ENCODE measurements around the gene MARCHF10.
"Not testable (repeated sequence)": the region's sequence is repeated elsewhere in the genome, so short reads cannot be mapped to it uniquely, and the experiment has no call there.

The MARCHF10 gene, protein sequence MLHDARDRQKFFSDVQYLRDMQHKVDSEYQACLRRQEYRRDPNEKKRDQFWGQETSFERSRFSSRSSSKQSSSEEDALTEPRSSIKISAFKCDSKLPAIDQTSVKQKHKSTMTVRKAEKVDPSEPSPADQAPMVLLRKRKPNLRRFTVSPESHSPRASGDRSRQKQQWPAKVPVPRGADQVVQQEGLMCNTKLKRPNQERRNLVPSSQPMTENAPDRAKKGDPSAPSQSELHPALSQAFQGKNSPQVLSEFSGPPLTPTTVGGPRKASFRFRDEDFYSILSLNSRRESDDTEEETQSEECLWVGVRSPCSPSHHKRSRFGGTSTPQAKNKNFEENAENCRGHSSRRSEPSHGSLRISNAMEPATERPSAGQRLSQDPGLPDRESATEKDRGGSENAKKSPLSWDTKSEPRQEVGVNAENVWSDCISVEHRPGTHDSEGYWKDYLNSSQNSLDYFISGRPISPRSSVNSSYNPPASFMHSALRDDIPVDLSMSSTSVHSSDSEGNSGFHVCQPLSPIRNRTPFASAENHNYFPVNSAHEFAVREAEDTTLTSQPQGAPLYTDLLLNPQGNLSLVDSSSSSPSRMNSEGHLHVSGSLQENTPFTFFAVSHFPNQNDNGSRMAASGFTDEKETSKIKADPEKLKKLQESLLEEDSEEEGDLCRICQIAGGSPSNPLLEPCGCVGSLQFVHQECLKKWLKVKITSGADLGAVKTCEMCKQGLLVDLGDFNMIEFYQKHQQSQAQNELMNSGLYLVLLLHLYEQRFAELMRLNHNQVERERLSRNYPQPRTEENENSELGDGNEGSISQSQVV

DNA sequence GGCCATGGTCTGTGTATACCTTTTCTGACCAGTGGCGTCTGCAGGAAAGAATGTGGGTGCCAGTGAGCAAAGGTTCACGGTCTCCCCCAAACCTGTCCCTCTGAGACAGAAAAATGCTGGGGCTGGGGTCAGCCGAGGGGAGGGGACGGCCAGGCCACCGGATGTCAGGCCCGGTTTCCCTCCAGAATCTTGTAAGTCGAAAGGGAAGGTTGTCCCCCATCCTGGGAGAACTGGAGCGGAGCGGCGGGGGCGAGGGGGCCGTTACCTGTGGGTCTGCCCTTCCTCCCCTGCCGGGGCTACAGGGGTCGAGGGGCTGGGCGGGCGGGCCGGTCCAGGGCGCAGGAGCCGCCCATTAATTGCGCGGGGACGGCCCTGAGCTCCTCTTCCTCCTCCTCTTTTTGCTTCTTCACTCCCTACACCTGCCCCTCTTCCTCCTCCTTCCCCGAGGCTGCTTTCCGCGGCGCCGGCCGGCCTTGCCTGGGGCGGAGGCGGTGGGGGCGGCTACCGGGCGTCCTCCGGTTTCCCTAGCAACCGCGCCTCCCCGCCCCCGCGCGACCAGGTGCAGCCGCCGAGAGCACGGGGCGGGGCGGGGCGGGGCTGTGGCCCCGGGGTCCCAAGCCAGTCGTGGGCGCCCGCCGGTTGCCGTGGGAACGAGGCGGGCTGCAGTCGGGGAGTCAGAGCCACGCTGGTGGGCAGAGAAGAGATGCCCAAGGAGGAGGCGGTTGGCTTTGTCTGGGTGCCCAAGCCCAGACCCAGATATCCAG is at the start of gene MARCHF10:
TSS of gene MARCHF10 (minus strand) at position 503 of the 764 bp plus-strand sequence. CDS start 6,579 bp downstream, outside the sequence.
- no peak for DNase-seq

DNA sequence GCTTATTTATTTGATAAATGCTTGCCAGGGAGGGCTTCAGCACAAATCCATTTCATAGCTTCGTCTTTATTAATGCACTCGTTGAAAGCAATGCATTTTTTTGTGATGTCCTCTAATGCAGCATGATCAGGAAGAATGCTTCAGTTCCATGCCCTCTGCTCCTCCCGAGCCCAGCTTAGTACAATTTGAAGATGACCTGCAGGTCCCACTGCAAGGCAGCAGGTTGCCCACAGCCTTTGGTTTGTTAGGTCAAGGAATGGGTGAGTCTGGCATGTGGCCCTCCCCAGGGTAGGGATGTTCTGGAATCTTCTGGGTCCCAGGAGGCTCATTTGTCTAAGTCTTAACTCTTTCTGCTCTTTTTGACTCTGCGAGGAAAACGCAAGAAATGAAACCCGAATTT is 49.4 kb upstream of the MARCHF10 start:
- DNase-seq = no peak

DNA sequence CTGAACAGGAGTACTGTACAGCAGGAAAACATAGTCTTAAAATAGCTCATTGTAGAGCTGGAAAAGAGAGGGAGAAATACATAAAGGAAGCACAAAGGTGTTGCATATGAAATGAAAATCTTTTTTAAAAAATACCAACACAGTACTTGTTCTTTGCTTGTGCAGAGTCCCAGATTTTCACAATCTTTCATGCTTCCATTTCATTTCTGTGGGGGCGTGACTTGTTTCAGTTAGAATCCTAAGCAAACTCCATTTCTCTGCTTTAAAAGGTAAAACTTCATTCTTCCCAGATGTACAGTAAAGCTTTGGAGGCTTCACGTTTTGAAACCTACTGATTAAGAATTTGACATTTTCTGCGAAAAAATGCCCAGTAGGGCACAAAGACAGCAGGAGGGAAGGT is 48.5 kb upstream of the MARCHF10 start:
- no peak for DNase-seq

DNA sequence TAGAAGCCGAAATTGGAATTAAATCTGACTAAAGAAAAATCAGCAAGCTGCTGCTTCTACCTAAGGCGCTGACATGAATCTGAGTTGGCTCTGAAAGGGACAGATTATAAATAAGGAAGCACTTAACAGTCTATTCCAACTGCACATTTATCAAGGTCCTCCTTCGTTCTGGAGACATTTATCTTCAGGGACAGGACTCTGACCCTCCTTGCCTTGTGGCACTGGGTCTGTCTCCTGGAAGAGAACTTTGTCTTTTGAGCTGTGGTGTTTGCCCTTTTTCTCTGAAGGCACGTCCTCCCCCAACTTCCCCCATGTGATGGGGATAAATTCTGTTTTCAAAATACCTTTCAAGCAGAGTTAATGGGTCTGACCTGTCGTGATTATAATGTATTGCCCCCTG is 47.0 kb upstream of the MARCHF10 start:
- no peak for DNase-seq

DNA sequence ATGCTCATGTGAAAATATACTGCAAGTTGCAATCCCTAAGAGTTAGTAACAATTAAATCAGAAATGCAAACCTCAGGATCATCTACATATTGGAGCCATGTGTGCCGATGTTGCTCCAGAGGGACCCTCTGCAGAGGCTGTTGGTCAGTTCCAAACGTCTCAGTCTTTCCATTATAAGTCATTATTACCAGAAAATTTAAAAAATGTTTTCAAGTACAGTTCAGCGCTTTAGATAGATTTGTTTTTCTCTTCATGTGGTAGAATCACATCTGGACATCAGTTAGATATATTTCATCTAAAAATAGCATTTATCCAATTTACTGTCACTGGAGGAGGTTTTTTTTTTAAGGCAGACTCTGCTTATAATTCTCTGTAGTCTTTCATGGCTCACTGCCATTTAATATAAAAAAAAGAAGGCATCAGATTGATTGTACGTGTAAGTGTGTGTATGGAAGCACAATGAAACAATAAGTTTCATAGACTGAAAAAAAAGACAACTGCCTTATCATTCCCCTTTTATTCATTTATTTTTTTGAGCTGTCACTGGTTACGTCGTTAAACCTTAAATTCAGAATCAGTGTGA is 46.1 kb upstream of the MARCHF10 start:
- no peak for DNase-seq

DNA sequence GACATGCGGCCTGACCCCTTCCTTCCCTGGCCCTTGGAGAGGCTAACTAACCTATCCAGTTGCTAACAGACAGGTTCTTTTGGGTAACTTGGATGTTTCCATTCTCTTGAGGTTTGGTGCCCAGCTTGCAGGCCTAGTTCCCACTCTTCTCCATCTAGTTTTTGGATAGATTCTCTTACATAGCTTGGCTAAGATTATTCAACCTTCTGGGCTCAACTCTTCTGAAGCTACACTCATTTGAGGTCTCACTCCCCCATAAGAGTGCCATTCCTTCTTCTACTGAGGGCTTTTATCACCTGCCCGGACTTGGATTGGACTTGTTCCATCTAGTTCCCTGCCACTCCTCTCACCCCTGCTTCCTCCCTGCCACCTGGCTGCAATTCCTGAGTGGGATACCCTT is 44.1 kb upstream of the MARCHF10 start:
- no peak for DNase-seq

DNA sequence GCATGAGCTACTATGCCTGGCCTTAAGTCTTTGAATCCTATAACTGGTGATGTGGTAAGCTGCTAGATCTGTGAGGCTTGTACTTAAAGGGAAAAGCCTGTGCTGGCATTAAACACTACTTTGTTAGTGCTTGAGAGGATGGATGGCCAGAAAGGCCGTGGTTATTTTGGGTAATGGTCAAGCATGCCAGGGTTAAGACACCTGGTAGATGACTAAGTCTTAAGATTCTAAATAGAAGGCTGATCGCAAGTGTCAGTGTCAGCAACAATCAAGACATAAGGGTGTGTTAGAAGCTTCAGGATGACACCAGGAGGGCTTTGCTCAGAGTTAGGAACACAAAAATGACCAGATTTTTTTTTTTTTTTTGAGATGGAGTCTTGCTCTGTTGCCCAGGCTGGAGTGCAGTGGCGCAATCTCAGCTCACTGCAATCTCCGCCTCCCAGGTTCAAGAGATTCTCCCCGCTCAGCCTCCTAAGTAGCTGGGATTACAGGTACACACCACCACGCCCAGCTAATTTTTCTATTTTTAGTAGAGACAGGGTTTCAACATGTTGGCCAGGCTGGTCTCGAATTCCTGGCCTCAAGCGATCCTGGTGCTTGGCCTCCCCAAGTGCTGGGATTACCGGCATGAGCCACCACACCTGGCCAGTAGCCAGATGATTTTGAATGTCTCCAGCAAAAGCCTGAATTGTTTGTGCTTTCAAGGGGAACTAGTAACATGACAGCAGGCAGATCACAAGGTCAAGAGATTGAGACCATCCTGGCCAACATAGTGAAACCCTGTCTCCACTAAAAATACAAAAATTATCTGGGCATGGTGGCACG is 41.7 kb upstream of the MARCHF10 start:
- DNase-seq = not testable (repeated sequence)

DNA sequence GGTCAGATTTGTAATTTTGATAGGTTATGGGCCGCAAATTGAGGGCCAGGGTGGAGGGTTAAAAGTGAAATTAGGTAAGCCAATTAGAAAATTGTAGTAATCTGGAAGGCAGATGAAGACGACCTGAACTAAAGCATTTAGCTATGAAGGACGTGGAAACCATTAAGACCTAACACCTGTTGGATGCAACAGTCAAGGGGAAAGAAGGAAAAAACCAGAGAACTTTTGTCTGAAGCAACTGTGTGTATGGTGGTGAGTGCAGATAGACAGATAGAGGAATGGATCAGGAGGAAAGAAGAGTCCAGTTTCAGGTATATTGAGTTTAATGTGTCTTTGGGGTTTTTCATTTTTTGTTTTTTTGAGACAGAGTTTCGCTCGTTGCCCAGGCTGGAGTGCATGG is 40.2 kb upstream of the MARCHF10 start:
- DNase-seq = no peak

DNA sequence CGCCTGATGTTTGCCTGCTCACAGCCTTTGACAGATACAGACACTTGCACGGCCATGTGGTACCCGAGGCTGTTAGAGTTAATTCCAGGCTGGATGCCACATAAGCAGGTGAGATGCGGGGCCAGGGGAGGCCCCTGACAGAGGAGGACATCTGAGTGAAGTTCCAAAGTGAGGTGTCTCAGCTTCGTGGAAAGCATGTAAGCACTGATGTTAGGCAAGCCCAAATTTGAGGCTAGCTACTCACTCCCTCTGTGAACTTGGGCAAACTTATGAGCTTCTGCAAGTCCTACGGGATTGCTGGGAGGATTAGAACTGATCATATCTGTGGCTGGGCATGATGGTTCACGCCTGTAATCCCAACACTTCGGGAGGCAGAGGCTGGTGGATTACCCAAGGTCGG is 39.3 kb upstream of the MARCHF10 start:
- no peak for DNase-seq

DNA sequence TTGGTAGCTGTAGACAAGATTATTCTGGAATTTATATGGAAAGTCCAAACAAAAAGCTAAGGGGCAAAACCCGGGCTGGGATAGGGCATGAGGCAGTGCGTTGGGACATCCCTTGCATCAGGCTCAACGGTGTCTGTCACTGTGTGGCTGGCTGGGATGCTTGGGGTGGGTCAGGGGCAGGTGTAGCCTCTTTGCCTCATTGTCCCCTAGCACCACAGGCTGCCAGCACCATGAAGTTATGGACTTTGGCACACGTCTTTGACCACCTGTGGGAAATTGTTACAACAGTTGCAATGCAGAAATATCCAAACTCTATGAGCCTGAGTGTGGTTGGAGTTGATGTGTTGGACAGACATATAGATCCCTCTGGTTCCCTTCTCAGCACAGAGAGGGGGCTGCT is 32.8 kb upstream of the MARCHF10 start:
- DNase-seq = no peak

DNA sequence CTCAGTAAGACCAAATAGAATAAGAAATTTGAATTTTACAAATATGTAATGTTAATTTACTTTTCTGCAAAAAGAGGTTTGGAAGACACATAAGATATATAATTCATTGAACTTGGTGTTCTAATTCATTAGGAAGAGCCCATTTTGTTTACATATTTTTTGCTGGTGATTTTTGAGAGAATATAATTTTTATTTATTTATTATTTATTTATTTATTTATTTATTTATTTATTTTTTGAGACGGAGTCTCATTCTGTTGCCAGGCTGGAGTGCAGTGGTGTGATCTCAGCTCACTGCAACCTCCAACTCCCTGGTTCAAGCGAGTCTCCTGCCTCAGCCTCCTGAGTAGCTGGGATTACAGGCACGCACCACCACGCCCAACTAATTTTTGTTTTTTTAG is 25.7 kb upstream of the MARCHF10 start:
- not testable (repeated sequence) for DNase-seq

DNA sequence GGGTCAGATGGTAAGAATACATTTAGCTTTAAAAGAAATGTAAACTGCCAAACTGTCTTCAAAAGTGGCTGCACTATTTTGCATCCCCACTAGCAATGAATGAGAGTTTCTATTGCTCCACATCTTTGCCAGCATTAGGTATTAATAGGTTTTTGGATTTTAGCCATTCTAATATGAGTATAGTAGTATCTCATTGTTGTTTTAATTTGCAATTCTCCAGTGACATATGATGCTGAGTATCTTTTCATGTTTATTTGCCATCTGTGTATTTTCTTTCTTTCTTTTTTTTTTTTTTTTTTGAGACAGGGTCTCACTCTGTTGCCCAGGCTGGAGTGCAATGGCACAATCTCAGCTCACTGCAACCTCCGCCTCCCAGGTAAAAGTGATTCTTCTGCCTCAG is 24.3 kb upstream of the MARCHF10 start:
- no peak for DNase-seq

DNA sequence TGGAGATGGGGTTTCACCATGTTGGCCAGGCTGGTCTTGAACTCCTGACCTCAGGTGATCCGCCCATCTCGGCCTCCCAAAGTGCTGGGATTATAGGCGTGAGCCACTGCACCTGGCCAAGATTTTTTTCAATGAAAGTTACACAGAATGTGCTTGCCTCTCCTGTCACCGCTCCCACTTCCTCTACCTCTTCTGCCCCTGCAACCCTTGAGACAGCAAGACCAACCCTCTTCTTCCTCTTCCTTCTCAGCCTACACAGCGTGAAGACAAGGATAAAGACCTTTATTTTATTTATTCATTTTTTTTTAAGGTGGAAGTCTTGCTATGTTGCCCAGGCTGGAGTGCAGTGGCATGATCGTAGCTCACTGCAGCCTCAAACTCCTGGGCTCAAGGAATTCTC is 23.0 kb upstream of the MARCHF10 start:
- peak; percentile 25 to 38 for DNase-seq

DNA sequence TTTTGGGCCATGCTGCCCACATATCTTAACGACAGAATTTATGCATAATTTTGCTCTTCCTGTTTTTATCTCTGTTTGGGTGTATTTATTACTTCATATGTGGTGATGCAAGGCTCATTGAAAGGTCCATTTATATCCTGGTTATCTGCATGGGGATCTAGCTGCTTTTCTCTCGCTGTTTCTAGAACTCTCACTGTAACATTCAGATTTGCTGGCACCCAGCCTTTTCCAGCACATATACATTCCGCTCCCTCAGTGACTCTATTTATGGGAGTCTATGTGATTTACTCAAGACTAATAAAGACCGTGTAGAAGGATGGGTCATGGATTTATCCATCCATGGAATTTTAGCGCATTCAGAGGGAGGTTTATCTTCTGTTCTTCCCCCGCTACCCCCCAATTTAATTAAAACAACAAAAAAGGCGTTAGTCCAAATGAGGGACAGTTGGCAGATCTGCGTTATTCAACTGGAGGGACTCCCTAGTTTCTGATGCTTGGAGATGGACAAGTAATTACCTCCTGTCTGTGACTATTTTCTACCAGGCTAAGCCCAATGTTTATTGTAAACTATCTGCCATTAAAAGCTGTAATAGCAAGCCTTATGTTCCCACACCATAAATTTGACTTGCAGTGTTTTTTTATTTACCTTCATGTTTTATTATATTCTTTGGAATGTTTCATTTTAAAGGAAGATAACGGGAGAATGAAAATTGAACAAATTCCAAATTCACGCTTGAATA is 19.8 kb upstream of the MARCHF10 start:
- peak; percentile 82 to 86 for DNase-seq

DNA sequence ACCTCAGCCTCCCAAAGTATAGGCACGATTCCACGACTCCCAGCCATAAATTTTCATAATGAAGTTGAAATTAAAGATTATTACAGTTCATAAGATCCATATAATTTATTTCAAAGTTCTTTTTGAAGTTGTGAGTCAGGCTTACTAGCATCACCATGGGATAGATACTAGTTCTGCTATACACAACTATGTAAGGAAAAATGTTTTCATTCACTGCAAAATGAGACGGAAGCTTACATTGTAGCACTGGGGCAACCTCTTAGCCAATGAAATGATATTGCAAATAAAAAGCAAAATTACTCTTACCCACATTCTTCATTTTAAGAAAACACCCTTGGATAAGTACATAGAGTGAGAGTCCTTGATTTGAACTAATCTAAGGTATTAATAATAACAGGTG is 18.8 kb upstream of the MARCHF10 start:
- no peak for DNase-seq

DNA sequence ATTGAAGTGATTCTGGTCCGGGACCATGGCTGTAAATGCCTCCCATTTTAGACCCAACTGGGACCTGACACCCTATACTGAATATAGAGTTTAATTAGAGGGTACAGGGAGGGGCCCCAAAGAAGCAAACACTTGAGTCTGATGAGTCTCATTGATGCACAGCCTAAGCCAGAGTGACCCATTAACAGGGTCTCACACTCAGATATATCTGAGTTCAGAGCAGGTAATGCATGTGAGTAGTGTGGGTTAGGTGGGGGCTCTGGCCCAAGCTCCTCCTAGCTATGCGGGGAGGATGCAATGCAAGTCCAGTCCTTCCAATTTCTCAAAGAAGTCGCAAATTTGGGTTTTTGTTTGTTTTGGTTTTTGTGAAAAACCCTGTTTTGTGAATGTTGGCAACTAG is 17.1 kb upstream of the MARCHF10 start:
- DNase-seq = no peak

DNA sequence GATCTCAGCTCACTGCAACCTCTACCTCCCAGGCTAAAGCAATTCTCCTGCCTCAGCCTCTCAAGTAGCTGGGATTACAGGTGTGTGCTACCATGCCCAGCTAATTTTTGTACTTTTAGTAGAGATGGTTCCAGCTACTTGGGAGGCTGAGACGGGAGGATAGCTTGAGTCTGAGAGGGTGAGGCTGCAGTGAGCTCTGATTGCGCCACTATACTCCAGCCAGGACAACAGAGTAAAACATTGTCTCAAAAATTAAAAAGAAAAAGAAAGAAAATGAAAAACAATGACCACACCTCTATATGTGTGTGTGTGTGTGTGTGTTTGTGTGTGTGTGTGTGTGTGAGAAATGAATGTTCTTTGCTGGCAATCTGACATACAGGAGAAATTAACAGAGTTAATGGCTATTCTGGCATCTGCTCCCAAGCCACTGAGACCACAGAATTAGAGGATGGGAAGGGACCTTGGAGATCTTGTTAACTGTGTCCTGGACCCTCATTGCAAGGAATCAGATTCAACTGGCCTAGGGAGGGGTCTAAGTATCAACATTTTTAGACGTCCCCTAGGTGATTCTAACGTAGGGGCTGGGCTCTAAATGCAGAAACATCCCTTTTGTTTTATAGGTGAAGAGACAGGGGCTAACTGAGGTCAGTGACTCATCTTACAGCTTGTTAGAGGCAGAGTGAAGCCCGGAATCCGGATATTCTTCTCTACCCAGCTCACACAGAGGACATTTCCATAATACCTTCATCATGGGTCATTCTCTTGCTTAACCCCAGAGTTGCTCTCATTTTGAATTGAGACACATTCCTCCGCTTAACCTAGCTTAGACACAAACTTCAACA is 16.4 kb upstream of the MARCHF10 start:
- no peak for DNase-seq

DNA sequence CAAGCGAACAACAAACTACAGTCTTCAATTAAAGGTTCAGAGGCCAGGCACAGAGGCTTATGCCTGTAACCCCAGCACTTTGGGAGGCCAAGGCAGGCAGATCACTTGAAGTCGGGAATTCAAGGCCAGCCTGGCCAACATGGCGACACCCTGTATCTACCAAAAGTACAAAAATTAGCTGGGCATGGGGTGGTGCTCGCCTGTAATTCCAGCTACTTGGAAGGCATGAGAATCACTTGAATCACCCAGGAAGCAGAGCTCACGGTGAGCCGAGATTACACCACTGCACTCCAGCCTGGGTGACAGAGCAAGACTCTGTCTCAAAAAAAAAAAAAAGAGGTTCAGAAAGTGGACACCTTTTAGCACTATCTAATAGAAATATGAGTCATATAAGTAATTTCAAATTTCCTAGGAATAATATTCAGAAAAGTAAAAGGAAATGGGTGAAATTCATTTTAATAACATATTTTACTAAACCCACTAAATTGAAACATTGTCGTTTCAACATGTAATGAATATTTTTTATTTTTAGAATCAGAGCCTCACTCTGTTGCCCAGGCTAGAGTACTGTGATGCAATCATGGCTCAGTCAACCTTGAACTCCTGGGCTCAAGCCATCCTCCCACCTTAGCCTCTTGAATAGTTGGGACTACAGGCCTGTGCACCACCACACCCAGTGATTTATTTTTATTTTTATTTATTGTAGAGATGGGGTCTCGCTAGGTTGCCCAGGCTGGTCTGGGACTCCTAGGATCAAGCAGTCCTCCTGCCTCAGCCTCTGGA is 15.2 kb upstream of the MARCHF10 start:
- DNase-seq = no peak

DNA sequence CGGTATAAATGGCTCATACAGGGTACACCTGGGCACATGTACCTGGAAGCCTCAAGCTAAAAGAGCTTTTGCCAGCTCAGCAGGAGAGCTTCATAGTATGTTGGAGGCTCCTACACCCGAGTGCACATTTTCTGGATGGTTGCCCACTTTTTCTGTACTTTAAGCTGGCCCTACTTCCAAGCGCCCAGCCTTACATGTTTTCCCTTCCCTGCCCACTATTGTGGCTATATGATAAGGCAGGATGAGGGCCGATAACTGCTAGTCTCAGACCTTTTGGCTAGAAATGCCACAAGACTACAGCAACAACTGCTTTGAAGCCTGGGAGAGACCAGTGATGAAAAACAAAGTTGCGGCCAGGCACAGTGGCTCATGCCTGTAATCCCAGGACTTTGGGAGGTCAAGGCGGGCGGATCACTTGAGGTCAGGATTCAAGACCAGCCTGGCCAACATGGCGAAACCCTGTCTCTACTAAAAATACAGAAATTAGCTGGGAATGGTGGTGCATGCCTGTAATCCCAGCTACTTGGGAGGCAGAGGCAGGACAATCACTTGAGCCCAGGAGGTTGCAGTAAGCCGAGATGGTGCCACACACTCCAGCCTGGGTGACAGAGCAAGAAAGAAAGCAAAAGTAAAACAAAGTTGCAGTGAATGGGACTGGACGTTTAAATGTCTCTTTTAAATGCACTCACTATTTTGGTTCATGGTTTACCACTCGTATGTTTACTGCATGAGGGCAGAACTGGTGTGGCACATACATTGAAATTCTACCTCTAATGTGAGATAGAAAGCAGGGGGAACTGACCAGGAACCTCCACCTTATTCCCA is 14.2 kb upstream of the MARCHF10 start:
- no peak for DNase-seq
